ENCODE data around the gene FMNL1.

- TF ChIP-seq CTCF (IDR thresholded peaks at IDR 0.05) (no peak), POLR2A (IDR thresholded peaks at IDR 0.05) (no peak)
Observed at GRCh38 chr17:45230410-45230786, 8.7 kb downstream of the FMNL1 start.

Data from body of pancreas (tissue), 4 donors.